GM12864 (cell line): Measurements from ENCODE around the gene C9orf78.
"Not testable (repeated sequence)": the region's sequence is repeated elsewhere in the genome, so short reads cannot be mapped to it uniquely, and the experiment has no call there.

Source experiments
- DNase-seq: peaks from one replicate; pipeline ENCODE4 v3.0.0-alpha.2; 2011; ENCODE audit warnings: low read depth
- H3K4me3 ChIP-seq: 2 replicates; pipeline ENCODE4 v1.5.1; 2011; ENCODE audit warnings: mild to moderate bottlenecking, low read depth, low read length, control low read depth
- CTCF ChIP-seq: IDR thresholded peaks from 2 replicates; pipeline ENCODE4 v1.5.1; 2011; ENCODE audit warnings: low read depth, mild to moderate bottlenecking, moderate library complexity, low read length, control low read depth, inconsistent platforms; ENCODE audit errors: missing control alignments

Gene C9orf78

GRCh38 chr9:129801504-129801903 is 33.6 kb downstream of the C9orf78 start:
- no peak overlapping the region for H3K4me3 ChIP-seq
- DNase-seq, result no peak
- no peak for TF ChIP-seq CTCF

- TF ChIP-seq CTCF, result no peak
- no peak for DNase-seq
- no peak overlapping the region for H3K4me3 ChIP-seq
Observed at GRCh38 chr9:129798973-129799372, 36.1 kb downstream of the C9orf78 start.

- H3K4me3 ChIP-seq, DNase-seq: not testable (repeated sequence)
Observed at GRCh38 chr9:129796029-129796428, 39.0 kb downstream of the C9orf78 start.

GRCh38 chr9:129794549-129794948 is 40.5 kb downstream of the C9orf78 start:
- H3K4me3 ChIP-seq, result no peak overlapping the region
- no peak for DNase-seq
- TF ChIP-seq CTCF, result no peak

GRCh38 chr9:129786481-129786880 is 48.6 kb downstream of the C9orf78 start:
- H3K4me3 ChIP-seq, result no peak overlapping the region
- no peak for TF ChIP-seq CTCF
- no peak for DNase-seq

GRCh38 chr9:129785866-129786265 is 49.2 kb downstream of the C9orf78 start:
- no peak overlapping the region for H3K4me3 ChIP-seq
- DNase-seq, result no peak
- TF ChIP-seq CTCF, result no peak

- H3K4me3 ChIP-seq, DNase-seq: not testable (repeated sequence)
Observed at GRCh38 chr9:129784970-129785369, 50.1 kb downstream of the C9orf78 start.

GRCh38 chr9:129783516-129784361 is 51.3 kb downstream of the C9orf78 start:
- H3K4me3 ChIP-seq, result no peak overlapping the region
- peak; percentile 26 for DNase-seq
- peak; percentile 89 for TF ChIP-seq CTCF
